HG02970 (cell line): ENCODE results near the gene FMO5.
"Not testable (repeated sequence)": the region's sequence is repeated elsewhere in the genome, so short reads cannot be mapped to it uniquely, and the experiment has no call there.

Experiments
- ATAC-seq: cut with Tn5 transposase; IDR thresholded peaks from one replicate; pipeline ENCODE4 v1.9.1; 2021; ENCODE audit warnings: mild to moderate bottlenecking, moderate library complexity, moderate number of reproducible peaks; ENCODE audit not compliant: unreplicated experiment, low FRiP score

Gene FMO5

GRCh38 chr1:147240131-147240721, 15.1 kb upstream of the FMO5 start:
- not testable (repeated sequence) for ATAC-seq

- no peak for ATAC-seq
Observed at GRCh38 chr1:147238925-147239820, 14.0 kb upstream of the FMO5 start.

- ATAC-seq, result no peak
Observed at GRCh38 chr1:147238053-147238902, 13.1 kb upstream of the FMO5 start.

- ATAC-seq, result no peak
Observed at GRCh38 chr1:147236959-147237791, 12.0 kb upstream of the FMO5 start.

- ATAC-seq, result no peak
Observed at GRCh38 chr1:147236448-147236847, 11.3 kb upstream of the FMO5 start.

- ATAC-seq, result no peak
Observed at GRCh38 chr1:147235822-147236221, 10.7 kb upstream of the FMO5 start.

GRCh38 chr1:147233903-147234302, 8.8 kb upstream of the FMO5 start:
- ATAC-seq, result not testable (repeated sequence)

GRCh38 chr1:147231032-147231431, 5.9 kb upstream of the FMO5 start:
- not testable (repeated sequence) for ATAC-seq

GRCh38 chr1:147223740-147224615, 1.2 kb downstream of the FMO5 start:
- no peak for ATAC-seq

GRCh38 chr1:147218606-147219005, 6.5 kb downstream of the FMO5 start:
- no peak for ATAC-seq

- ATAC-seq, result no peak
Observed at GRCh38 chr1:147217141-147217540, 8.0 kb downstream of the FMO5 start.

- ATAC-seq, result no peak
Observed at GRCh38 chr1:147216124-147216523, 9.0 kb downstream of the FMO5 start.

GRCh38 chr1:147215540-147215916, 9.6 kb downstream of the FMO5 start:
- no peak for ATAC-seq

- no peak for ATAC-seq
Observed at GRCh38 chr1:147214842-147215539, 10.1 kb downstream of the FMO5 start.

GRCh38 chr1:147214325-147214724, 10.8 kb downstream of the FMO5 start:
- no peak for ATAC-seq

- no peak for ATAC-seq
Observed at GRCh38 chr1:147213271-147213670, 11.9 kb downstream of the FMO5 start.

GRCh38 chr1:147211577-147211976, 13.6 kb downstream of the FMO5 start:
- no peak for ATAC-seq

- no peak for ATAC-seq
Observed at GRCh38 chr1:147210987-147211386, 14.2 kb downstream of the FMO5 start.
